ENCODE data around the gene OMP.

GRCh38 chr11:77137421-77137820 is 34.8 kb downstream of the OMP start:
- TF ChIP-seq CTCF (IDR thresholded peaks at IDR 0.05; ENCODE audit: poor library complexity, severe bottlenecking) (no peak), EZH2 (IDR thresholded peaks at IDR 0.05; ENCODE audit: borderline replicate concordance, insufficient read depth, low read length, poor library complexity, severe bottlenecking) (no peak), TAF1 (IDR thresholded peaks at IDR 0.05; ENCODE audit: low read depth) (no peak), REST (IDR thresholded peaks at IDR 0.05; ENCODE audit: borderline replicate concordance) (no peak), SMC3 (conservative IDR thresholded peaks at IDR 0.05; ENCODE audit: poor library complexity) (no peak), POLR2AphosphoS5 (IDR thresholded peaks at IDR 0.05) (no peak), EP300 (conservative IDR thresholded peaks at IDR 0.05; ENCODE audit: poor library complexity, severe bottlenecking) (no peak)
